Activated CD8-positive, alpha-beta T cell treated with anti-CD3 and anti-CD28 coated beads for 36 hours (primary cell): ENCODE results near the gene LRP10. TPM values are rescaled to one million over a fixed set of nuclear protein-coding genes. Genes with fewer than 3 reads are reported as not detected.

Experiments
- ATAC-seq: fragments of 200-7000 bp; cut with Tn5 transposase; one replicate; pipeline ENCODE4 v1.10.0; 2021; ENCODE audit warnings: mild to moderate bottlenecking, moderate library complexity
- CTCF ChIA-PET: fragments of 350-600 bp; sonication (Branson Sonifier 250); formaldehyde crosslinking; loops from one replicate; lab custom pipeline; 2021; ENCODE audit warnings: antibody characterized with exemption; lab: Charles Lee
- POLR2A ChIA-PET: fragments of 350-600 bp; sonication (Branson Sonifier 250); formaldehyde crosslinking; loops from one replicate; lab custom pipeline; 2021; ENCODE audit warnings: antibody characterized with exemption; lab: Charles Lee
- DNase-seq: peaks from one replicate; pipeline ENCODE4 v3.0.0-alpha.2; 2020
- H3K27ac Mint-ChIP-seq: one replicate; pipeline ENCODE4 v1.8.0; 2021; ENCODE audit warnings: mild to moderate bottlenecking, mixed read lengths
- H3K27me3 Mint-ChIP-seq: one replicate; pipeline ENCODE4 v1.8.0; 2021; ENCODE audit warnings: mixed read lengths
- H3K36me3 Mint-ChIP-seq: one replicate; pipeline ENCODE4 v1.8.0; 2021; ENCODE audit warnings: low read depth, mixed read lengths
- H3K4me1 Mint-ChIP-seq: one replicate; pipeline ENCODE4 v1.8.0; 2021; ENCODE audit warnings: low read depth, mixed read lengths
- H3K4me3 Mint-ChIP-seq: one replicate; pipeline ENCODE4 v1.8.0; 2021; ENCODE audit warnings: mild to moderate bottlenecking, moderate library complexity, mixed read lengths
- H3K9me3 Mint-ChIP-seq: one replicate; pipeline ENCODE4 v1.8.0; 2021; ENCODE audit warnings: mixed read lengths
- CTCF ChIP-seq: fragments of 200-600 bp; IDR thresholded peaks from one replicate; pipeline ENCODE4 v1.8.0; 2022; ENCODE audit warnings: antibody characterized with exemption, mild to moderate bottlenecking
- intact Hi-C: fragments of 100-400 bp; cut with micrococcal nuclease; formaldehyde crosslinking; loops from one replicate; pipeline ENCODE4 v1.10.0; 2022
- total RNA-seq, 2 experiments: library from RNA; stranded (reverse); gene quantifications; one replicate each; pipeline ENCODE4 v1.2.3, GENCODE V29; 2021

The LRP10 gene
- total RNA-seq, 2 experiments from 2014 or later = 18.7 to 21.0 TPM

GRCh38 chr14:22875748-22876319 lies 4.3 kb downstream of the LRP10 start:
- TF ChIP-seq CTCF = no peak
- Mint-ChIP-seq H3K4me3 (no peak overlapping the region), H3K9me3 (no peaks in the 10 kb centered on the region), H3K4me1 (peaks cover 19% of the 10 kb centered on the region), H3K27ac (no peak overlapping the region), H3K27me3 (no peaks in the 10 kb centered on the region), H3K36me3 (peaks cover 11% of the 10 kb centered on the region)
- intact Hi-C loops = no loop called here
- no peak for DNase-seq
- ChIA-PET CTCF (interaction anchor here (1.4 kb wide), 1 partner anchor 11 kb away, joined by 4 read pairs; no protein-coding TSS in a partner anchor), POLR2A (interaction anchor here (0.6 to 0.9 kb wide), 2 partner anchors 10 to 54 kb away, joined by 3 read pairs; no protein-coding TSS in a partner anchor)
- ATAC-seq = no peak

- DNase-seq (no peak), ATAC-seq (no peak)
- Mint-ChIP-seq H3K27me3 (no peaks in the 10 kb centered on the region), H3K36me3 (peaks cover 11% of the 10 kb centered on the region), H3K4me1 (peaks cover 14% of the 10 kb centered on the region), H3K9me3 (no peaks in the 10 kb centered on the region), H3K4me3 (no peak overlapping the region), H3K27ac (no peak overlapping the region)
- intact Hi-C loops = no loop called here
- ChIA-PET POLR2A (interaction anchor here (1.1 kb wide), 1 partner anchor 13 kb away, joined by 3 read pairs; no protein-coding TSS in a partner anchor), CTCF (no interaction called here)
- no peak for TF ChIP-seq CTCF
Measured at GRCh38 chr14:22877000-22877501, 5.5 kb downstream of the LRP10 start.

- intact Hi-C loops = no loop called here
- DNase-seq = no peak
- no peak overlapping the region for H3K27ac Mint-ChIP-seq
- H3K36me3 Mint-ChIP-seq = peaks cover 10% of the 10 kb centered on the region
- H3K27me3 Mint-ChIP-seq = peaks cover 1% of the 10 kb centered on the region
- ChIA-PET POLR2A (interaction anchor here (1.0 to 1.1 kb wide), 2 partner anchors 8 to 11 kb away, joined by 3 to 4 read pairs; no protein-coding TSS in a partner anchor), CTCF (interaction anchor here (0.9 to 14.8 kb wide), 5 partner anchors 8 to 94 kb away, joined by 3 to 119 read pairs (median 4); no protein-coding TSS in a partner anchor)
- TF ChIP-seq CTCF = no peak
- no peak overlapping the region for H3K4me3 Mint-ChIP-seq
- peaks cover 14% of the 10 kb centered on the region for H3K4me1 Mint-ChIP-seq
- no peaks in the 10 kb centered on the region for H3K9me3 Mint-ChIP-seq
- no peak for ATAC-seq
Measured at GRCh38 chr14:22878271-22879246, 7.0 kb downstream of the LRP10 start.

GRCh38 chr14:22882064-22882463 lies 10.5 kb downstream of the LRP10 start:
- no peak for ATAC-seq
- intact Hi-C loops = no loop called here
- POLR2A ChIA-PET = interaction anchor here (0.9 to 1.4 kb wide), 5 partner anchors 9 to 50 kb away, joined by 3 to 7 read pairs (median 3); partner anchors contain the start of gene RBM23
- Mint-ChIP-seq H3K27me3 (peaks cover 1% of the 10 kb centered on the region), H3K9me3 (no peaks in the 10 kb centered on the region), H3K4me1 (peaks cover 18% of the 10 kb centered on the region), H3K27ac (no peak overlapping the region), H3K36me3 (no peaks in the 10 kb centered on the region), H3K4me3 (no peak overlapping the region)
- no peak for DNase-seq
- TF ChIP-seq CTCF = no peak
- CTCF ChIA-PET = interaction anchor here (1.1 to 14.8 kb wide), 9 partner anchors 10 to 312 kb away, joined by 3 to 187 read pairs (median 5); partner anchors contain the start of genes LRP10 and PRMT5
